HCEC 1CT (cell line): ENCODE data around the gene PFKP.

Experiments used
- DNase-seq: peaks from one replicate; pipeline ENCODE4 v3.0.0-alpha.2; 2017

The PFKP gene

DNA sequence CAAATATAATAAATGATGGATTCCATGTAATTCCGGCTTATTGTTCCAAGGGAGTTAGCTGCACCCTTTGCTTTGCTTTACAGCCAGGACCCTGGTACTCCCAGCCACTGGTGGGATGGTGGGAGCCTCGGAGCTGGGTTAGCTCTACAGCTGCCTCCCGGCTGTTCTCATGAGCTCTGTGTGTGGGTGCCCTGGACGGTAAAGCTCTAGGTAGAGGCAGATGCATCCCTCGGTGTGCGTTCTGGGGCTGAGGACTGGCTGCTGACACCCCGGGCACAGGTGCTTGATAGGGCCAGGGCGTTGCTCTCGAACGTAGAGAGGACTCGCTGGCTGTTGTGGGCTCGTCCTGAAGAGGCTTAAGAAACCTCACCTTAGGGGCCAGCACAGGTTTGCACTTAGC is 50.1 kb downstream of the PFKP start:
- DNase-seq = no peak

DNA sequence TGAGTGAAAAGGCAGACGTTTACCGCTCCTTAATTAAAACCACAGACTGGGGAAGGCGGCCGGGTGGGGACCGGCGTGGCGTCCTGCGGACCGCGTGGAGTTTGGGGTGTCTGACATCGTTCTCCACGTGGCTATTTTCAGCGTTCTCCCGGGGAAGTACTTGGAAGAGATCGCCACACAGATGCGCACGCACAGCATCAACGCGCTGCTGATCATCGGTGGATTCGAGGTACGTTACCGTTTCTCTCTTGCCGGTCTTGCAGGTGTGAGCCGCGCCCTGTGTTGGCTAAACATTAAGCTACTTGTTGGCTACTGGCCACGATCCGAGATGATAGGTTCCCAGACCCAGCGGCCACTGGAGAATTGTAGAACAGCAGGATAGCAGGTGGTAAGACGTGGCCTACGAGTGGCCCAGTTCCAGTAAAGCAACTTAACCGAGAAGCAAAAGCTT is 51.3 kb downstream of the PFKP start:
- no peak for DNase-seq

DNA sequence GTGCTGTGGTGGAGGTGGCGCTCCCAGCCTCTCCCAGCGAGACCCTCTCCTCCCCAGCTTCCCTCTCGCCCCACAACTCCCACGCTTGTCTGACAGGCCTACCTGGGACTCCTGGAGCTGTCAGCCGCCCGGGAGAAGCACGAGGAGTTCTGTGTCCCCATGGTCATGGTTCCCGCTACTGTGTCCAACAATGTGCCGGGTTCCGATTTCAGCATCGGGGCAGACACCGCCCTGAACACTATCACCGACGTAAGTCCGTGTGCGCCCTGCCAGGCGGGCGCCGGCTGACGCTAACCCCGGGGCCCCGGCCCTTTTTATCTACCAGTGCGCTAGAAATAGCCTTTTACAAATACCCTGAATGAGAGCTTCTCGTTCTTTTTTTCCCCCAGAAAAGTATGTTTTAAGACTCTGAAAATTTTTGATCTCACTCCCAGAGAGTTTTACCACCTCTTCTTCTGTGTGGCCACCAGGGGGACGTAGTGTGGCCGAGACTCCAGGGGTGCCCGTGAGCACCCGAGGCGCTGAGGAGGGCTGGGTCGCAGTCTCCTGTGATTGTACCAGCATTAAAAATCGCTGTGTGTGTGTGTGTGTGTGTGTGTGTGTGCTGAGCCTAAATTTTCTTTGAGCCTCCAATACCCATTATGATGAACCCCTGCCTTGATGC is 52.6 kb downstream of the PFKP start:
- DNase-seq = peak; percentile 47

- no peak for DNase-seq
These were observed 54.7 kb downstream of the PFKP start for GRCh38 chr10:3122034-3122433.

- DNase-seq = no peak
These were observed 55.3 kb downstream of the PFKP start for GRCh38 chr10:3122486-3123205.

DNA sequence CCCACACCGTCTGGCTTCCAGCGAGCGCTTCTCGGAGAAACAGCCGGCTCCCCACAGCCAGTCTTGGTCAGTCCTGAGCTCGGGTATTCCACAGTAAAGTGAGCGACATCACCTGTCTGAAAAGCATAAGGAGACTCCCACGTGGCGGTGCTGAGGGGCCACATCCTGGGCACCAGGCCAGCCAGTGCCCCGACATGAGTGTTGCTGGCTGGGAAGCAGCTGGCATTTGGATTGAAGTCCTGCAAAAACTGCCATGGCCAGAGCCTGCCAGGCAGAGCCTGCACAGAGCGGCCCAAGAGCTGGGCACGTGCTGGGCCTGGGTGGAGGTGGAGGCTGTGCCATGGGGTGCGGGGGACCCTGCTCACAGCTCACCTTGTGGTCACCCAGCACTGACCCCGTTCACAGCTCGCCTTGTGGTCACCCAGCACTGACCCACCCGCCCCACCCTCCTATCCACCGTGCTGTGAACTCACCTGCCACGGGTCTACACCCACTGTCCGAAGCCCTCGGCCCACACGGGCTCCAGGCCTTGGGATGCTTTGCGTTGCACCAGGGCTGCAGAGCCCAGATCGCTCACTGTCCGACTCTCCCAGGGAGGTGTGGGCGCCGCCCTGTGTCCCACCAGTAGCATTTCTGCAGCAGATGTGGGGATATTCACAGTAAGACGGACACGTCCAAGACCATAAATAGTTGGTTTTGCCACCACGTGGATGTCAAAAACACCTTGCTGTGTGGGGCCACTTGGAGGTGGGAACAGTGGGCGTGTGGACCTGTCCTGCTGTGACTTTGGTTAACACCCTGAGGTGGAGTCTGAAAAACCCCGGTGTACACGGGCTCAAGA is 56.4 kb downstream of the PFKP start:
- DNase-seq = no peak

- no peak for DNase-seq
These were observed 57.2 kb downstream of the PFKP start for GRCh38 chr10:3124412-3125175.

DNA sequence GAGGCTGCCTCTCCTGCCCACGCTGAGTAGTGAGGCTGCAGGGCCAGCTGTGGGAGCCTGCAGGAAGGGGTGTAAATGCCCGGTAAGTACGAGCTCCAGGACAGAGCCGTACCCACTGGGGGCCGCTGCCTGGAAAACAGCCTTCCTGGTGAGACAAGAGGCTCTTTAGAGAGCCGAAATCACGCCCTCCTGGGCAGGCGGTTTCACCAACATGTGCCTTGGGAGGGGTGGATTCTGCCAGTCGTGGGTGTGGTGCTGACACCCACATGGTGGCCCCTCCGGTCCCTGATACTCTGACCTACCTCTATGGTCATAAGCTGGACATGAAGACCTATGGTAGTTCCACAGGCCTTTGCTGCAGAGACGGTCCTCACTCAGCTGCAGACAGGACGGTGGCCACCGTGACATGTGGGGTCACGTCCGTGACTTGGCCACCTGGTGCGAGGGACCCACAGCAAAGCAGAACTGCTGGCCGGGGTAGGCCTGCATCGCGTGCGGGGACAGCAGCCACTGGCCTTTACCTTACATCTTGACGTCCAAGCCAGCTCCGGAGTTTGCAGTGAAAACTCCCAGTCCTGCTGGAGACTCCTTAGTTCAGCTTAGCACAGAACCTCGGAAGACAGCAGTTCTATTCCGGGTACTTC is 58.3 kb downstream of the PFKP start:
- no peak for DNase-seq

DNA sequence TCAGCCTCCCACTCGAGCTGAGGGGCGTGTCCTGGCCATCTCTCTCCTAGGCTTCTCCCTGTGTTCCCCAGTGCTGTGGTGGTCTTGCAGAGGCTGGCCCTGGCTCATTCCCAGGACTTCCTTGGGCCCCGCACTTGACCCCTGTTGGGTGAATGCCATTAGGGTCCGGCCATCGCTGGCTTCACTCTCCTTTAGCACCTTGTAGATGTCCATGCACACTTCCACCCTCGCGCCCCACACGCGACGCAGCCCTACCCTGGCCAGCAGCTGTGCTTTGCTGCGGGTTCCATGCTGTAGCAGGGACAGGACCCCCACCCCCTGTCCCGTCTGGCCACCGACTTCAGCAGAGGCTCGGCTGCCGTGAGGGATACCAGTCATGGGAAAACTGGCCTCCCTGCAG is 58.9 kb downstream of the PFKP start:
- no peak for DNase-seq

GRCh38 chr10:3126741-3127346 is 59.5 kb downstream of the PFKP start:
- no peak for DNase-seq

DNA sequence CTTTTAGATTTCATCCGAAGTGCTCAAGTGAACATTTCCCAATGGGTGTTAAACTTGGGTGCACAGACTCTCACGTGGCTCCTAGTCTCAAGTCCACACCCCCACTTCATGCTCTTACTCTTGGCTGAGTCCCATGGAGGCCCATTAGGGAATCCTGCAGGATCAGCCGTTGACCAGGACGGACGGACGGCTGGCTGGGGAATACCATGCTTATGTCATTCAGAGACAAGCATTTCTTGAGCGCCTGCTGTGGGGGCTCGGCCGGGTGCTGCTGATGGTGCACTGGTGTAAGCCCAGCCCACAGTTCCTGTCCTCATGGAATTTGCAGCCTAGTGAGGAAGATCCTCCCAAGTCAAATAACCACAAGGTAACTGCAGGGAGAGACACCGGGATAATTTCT is 60.6 kb downstream of the PFKP start:
- no peak for DNase-seq

GRCh38 chr10:3128379-3129130 is 61.2 kb downstream of the PFKP start:
- no peak for DNase-seq

DNA sequence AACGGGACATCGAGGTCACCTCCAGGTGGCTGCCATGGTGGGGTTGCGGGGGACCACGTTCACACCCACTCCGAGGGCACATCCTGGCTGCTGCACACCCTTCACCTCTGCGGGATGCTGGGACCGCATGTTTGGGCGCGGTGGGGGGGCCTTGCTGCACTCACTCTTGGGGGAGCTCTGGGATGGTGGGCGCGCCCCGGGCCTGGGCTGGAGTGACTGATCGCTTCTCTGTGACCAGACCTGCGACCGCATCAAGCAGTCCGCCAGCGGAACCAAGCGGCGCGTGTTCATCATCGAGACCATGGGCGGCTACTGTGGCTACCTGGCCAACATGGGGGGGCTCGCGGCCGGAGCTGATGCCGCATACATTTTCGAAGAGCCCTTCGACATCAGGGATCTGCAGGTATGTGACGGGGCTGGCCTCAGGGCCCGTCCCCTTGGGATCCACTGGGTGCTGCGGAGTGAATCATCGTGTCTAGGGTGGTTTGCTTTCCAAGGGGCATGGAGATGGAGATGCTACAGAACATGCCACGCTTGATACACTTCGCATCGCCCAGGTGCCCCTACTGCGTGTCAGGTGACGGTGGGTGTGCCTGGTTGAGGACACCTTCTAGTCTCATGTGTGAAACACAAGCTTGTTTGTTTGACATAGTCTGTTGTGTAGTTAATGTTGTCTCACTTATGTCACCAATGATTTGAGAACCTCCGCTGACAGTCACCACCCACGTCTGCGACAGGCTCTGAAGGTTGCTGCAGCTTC is 62.4 kb downstream of the PFKP start:
- no peak for DNase-seq

DNA sequence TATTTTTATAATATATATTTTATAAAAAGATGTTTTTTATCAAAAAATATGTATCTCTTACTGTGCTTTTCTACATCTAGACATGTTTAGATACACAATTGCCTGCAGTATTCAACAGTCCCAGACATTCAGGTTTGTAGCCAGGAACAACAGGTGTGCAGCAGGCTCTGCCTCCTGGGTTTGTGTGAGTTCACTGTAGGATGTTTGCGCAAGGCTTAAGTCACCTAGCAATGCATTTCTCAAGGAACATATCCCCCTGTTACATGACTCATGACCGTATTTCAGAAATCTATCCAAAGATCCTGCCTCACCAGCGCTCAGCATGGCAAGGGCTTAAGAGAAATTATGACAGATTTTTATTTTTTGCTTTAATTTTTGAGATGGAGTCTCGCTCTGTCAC is 63.8 kb downstream of the PFKP start:
- DNase-seq = peak; percentile 47

- DNase-seq = no peak
These were observed 65.0 kb downstream of the PFKP start for GRCh38 chr10:3132036-3133025.

DNA sequence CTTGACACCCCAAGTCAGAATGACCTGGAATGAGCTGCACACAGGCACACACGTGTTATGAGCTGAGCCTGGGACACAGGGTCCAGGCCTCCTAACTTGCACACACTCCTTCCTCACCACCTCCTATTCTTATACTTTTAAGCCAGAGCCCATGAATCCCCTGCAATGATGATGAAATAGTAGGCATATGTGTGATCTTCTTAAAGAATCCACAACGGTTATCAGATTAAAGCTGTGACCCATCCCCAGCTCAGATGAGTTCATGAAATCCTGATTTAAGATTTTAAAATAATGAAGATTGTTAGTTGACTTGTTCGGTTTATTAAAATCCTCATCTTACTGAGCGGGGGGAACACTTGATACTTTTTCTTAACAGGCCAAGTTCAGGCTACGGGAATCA is 66.6 kb downstream of the PFKP start:
- no peak for DNase-seq

DNA sequence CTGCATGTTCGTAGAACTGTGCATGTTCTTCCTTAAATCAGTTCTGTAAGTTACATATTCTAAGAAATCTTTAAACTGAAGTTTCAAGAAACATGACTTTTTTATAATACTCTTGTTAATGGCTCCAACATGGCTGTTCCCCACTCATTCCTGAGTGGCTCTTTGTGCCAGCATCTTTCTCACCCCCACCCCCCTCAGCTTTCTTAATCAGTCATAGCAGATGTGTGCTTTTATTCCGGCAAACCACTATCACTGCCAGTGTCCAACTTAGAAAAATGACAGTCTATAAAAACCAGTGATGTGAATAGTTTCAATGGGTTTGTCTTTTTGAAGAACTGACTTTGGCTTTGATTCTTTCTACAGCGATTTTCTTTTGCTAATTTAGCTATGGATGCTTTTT is 67.7 kb downstream of the PFKP start:
- DNase-seq = no peak

DNA sequence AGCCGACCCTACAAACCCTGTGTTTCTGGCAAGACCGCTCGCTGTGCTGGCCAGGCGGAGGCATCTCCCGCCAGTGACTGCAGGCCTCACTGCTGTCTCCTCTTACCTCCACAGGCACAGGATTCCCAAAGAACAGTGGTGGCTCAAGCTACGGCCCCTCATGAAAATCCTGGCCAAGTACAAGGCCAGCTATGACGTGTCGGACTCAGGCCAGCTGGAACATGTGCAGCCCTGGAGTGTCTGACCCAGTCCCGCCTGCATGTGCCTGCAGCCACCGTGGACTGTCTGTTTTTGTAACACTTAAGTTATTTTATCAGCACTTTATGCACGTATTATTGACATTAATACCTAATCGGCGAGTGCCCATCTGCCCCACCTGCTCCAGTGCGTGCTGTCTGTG is 69.0 kb downstream of the PFKP start:
- no peak for DNase-seq
